GM21717 (cell line): ENCODE data around the gene SKIC8.

Experiments used
- ATAC-seq: cut with Tn5 transposase; IDR thresholded peaks from one replicate; pipeline ENCODE4 v1.9.1; 2021; ENCODE audit warnings: mild to moderate bottlenecking, moderate library complexity; ENCODE audit not compliant: unreplicated experiment

The SKIC8 gene

DNA sequence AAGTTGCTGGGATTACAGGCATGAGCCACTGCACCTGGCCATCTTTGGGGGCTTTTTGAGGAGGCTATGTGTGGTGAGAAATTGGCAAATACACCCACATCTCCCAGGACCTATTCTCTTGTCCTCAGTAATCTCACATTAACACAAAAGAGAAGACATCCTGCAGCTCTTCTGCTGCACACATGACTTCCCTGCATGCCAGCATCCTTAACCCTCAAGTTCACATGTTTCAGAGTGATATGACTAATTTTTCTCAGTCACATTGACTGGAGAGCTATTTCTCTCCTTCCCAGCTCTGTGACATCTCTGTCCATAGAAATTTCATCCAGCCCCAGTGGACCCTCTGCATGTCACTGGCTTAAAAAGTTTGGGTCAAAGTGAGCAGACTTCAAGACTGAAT lies 1.9 kb upstream of the SKIC8 start:
- no peak for ATAC-seq

- ATAC-seq, result no peak
These were observed 7.2 kb downstream of the SKIC8 start for GRCh38 chr15:78292219-78292618.

- no peak for ATAC-seq
These were observed 7.7 kb downstream of the SKIC8 start for GRCh38 chr15:78291698-78292097.

GRCh38 chr15:78291052-78291451 lies 8.4 kb downstream of the SKIC8 start:
- no peak for ATAC-seq

DNA sequence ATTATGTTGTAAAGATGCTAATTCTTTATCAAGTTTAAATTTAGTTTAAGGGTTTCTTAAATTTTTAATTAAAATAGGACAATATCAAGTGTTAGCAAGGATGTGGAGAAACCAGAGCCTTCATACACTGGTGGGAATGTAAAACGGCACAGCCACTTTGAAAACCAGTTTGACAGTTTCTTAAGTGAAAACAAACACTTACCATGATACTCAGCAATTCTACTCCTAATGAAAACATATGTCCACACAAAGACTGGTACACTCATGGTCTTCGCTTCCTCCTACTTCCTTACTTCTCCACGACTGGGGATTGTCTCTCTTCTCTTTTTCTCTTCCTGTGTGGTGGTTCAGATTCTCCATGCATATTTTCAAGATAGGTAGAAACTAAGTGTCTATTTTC lies 9.2 kb downstream of the SKIC8 start:
- ATAC-seq, result no peak

DNA sequence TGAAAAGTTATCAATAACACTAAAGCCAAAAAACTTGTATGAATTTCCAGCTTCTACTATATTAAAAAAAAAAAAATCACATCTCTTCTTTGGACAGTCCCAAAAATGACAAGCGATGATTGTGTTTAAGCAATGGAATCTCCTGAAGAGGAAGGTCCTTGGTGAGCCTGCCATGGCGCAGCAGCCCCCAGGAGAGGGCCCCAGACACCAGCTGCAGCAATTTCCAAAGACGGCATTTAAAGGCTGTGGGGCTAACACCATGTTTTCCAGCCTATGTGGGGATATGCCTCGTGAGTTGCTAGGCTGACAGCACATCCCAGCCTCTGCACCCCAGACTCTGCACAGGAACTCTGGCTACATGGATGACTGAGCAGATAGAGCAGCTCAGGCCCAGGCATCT lies 14.7 kb downstream of the SKIC8 start:
- ATAC-seq, result no peak

DNA sequence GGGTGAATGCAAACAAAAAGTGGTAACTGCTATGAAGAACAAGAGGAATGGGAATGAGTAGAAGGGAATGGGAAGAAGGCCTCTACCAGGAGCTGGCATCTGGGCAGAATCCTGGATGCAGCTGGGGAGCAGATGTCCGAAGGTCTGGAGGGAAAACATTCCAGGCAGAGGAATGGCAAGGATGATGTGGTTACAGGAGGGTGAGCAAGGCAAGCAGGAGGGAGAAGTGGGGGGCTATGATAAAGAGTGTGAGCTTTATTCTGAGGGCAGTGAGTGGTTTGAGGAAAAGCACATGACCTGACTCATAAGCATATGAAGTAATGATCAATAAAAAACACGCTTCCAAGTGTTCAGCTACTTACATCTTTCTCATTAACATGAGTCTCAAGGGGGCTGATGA lies 17.1 kb downstream of the SKIC8 start:
- ATAC-seq, result no peak

DNA sequence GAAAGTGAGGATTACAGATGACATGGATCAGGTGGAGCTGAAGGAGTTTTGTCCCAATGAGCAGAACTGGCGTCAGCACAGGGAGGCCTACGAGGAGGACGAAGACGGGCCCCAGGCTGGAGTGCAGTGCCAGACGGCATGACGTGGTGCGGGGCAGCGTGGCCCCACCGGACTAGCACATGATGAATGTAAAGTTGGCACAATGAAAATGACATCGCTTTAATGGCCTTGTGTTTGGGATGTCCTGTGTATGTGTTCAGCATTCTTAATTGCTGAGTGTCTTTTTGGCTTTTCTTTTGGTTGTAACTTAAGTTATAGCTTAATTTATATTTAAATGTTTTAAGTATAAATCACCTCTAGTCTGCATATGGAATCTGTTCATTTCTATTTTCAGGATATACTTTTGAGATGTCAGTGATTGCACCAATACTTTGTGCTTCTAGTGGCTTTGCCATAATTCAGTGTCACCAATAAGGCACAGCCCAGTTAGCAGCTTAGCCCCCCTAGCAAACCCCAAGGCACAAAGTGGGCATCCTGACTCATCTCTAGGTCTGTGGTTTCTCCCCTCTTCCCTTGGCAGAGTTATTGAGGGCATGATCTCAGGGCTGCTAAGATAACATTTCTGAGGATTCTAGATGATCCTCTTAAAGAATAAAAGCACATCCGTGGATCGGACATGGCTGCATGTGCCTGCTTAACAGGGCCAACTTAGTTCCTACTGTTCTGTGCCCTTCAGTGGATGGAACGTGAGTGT lies 18.9 kb downstream of the SKIC8 start:
- ATAC-seq, result no peak

DNA sequence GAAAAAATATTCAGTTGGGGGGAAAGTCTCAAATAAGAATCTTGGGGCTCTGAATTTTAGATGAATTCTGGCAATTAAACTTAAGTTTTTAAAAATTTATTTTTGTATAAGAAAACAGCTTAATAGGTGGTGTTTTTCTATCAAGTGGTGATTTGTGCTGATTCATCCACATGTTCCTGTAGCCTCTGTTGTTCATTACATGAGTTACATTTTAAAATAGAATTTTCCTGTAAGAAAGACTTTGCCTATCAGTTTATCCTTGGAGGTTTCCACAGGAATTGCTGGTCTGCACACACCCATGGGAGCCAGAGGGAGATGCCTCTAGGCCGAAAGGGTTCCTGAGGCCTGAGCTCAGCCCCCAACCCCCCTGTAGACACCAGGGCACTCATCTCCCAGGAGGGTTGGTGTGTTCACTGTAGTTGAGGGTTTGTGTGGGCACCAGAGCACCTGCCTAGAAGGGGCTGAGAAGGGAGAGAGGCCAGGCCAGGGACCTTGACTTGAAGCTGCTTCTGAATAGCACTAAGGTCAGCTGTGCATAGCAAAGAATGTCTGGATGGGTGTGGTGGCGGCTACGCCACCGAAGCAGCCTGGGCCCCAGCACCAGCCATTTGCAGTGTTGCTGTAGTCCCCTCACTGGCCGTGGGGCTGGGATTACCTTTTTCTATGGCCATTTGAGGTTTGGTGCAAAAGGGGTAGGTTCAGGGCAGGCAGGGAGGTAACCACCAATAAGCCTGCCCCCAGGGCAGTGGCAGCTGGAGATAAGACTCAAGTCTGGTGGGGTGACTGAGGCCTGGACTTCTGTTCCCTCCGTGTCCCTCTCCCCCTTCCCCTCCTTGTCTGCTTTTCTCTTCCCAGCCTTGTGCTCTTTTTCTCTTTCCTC lies 23.1 kb downstream of the SKIC8 start:
- ATAC-seq, result no peak

DNA sequence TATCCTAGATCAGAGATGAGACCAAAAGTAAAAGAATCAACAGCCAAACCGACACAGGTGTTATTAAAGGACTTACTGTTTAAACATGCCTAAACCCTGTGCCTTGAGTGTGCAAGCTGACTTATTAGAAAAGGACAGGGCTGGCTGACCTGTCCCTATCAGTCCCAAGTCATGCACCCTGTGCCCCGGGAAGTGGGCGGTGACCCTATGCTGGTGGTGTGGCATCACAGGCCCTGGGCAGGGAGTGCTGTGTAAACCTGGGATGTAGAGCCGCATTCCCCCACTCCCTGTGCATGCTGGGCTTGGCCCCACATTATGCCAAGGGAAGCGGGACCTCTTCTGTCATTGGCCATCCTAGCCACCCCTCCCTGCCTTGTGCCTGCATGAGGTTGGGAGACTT lies 24.4 kb downstream of the SKIC8 start:
- no peak for ATAC-seq

DNA sequence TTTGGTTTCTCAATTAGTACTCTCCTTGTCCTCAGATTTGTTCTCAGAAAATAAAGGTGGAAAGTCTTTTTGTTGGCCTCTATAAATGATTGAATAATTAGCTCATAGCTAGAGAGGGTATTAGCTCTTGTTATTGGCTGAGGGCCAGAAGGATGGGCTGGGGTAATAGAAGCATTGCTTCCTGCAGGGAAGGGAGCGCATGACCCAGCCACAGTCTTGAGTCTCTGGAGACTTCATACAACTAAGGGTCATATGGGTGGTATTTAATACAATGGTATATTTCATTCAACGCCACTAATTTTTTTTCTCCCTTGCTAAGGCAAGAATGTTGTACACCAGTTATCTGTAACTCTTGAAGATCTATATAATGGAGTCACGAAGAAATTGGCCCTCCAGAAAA lies 26.6 kb downstream of the SKIC8 start:
- ATAC-seq, result no peak

DNA sequence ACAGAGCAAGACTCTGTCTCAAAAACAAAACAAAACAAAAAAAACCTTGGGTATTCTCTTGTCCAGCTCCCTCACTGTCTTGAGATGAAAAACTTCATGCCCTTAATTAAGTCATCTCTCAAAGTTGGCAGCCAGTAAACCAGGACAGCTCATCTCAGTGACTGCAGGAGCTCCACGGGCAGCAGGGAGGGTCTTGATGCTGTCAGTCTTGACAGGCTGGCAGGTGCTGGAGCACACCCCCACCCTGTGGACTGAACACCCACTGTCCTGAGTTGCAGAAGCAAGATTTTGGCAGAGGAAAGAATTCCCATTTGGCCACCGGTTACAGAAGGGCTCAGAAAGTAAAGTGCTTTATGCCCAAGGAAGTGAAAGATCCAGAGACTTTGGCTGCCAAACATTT lies 27.1 kb downstream of the SKIC8 start:
- no peak for ATAC-seq

DNA sequence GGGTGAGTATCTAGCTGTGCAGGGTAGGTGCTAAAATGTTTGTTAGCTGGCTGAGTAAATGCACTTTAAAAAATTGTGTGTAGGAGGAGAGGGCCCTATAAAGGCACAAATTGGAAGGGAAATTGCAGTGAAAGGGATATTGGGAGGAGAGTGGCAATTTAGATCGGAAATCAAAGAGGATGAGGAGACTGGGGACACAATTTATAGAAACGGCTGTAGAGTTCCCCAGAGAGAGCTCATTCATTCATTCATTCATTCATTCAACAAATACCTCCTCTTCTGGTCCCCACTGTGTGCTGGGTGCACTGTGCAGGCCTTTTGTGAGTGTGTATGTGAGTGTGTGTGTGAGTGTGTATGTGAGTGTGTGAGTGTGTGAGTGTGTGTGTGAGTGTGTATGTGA lies 32.6 kb downstream of the SKIC8 start:
- no peak for ATAC-seq

- ATAC-seq, result no peak
These were observed 33.2 kb downstream of the SKIC8 start for GRCh38 chr15:78266229-78266628.

DNA sequence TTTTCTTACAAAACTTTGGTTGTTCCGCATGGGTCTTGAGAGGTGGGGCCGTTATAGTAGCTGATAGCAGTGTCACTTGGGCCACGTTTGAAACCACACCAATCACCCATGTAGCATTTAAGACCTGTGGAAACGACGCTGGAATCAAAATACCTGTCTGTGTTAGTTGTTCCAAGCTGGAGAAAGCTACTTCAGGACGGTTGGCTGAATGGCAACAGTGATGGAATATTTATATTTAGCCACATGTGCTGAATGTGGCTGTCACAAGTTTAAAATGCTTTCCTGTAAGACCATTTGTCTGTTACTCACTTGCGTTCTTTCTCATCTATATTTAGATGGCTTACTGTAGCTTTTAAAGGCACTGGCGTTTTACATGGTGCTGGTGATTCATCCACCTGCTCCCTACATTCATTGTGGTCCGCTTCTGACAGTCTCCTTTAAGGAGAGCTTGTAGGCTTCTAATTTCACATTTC lies 33.6 kb downstream of the SKIC8 start:
- no peak for ATAC-seq

GRCh38 chr15:78265137-78265460 lies 34.3 kb downstream of the SKIC8 start:
- no peak for ATAC-seq

GRCh38 chr15:78264304-78265136 lies 34.9 kb downstream of the SKIC8 start, which contains the start of gene DNAJA4:
DNAJA4 (plus strand) TSS chr15:78264562; CDS start chr15:78264764, 202 bp downstream.
- no peak for ATAC-seq

DNA sequence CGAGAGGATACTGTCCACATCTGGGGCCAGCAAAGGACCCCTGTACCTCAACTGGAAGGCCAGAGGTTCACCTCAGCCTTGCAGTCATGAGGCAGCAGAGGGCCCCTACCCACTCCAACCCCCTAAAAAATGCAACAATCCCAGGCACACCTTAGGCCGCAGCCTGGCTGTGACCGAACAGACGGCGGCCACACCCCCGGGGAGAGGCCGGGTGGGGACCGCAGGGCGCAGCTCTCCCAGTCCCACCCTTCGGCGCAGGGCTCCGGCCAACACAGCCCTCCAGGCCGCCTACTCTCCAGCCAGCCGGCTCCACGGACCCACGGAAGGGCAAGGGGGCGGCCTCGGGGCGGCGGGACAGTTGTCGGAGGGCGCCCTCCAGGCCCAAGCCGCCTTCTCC lies 35.5 kb downstream of the SKIC8 start:
- no peak for ATAC-seq

- ATAC-seq, result no peak
These were observed 36.0 kb downstream of the SKIC8 start for GRCh38 chr15:78263351-78263781.

GRCh38 chr15:78261062-78261461 lies 38.3 kb downstream of the SKIC8 start:
- ATAC-seq, result no peak

DNA sequence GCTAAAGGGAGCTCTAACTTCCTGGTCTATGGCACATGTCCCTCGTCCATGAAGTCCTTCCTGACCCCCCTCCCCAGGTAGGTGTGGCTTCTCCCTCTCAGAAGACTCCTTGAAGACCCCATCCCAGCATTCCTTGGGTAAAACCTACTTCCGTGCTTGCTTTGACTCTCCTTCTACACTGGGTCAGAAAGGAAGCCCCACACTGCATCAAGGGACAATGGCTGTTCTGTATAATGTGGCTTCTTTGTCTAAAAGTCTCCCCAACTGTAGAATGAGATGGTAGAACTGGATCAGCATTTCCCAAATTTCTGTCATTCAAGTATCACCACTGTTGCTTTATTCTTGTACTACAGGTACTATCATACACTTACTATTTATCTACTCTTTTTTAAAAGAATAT lies 38.9 kb downstream of the SKIC8 start:
- ATAC-seq, result no peak
